Pons (tissue), 1 donor: ENCODE data around the gene LINGO1.
A peak's percentile ranks its signal among the peaks of the same experiment; 100 is the strongest.

Source experiments
- DNase-seq: peaks from one replicate; pipeline ENCODE4 v3.0.0-alpha.2; 2016; ENCODE audit warnings: low spot score

LINGO1 gene

GRCh38 chr15:77656294-77656693 lies 23.6 kb upstream of the LINGO1 start:
- no peak for DNase-seq

DNA sequence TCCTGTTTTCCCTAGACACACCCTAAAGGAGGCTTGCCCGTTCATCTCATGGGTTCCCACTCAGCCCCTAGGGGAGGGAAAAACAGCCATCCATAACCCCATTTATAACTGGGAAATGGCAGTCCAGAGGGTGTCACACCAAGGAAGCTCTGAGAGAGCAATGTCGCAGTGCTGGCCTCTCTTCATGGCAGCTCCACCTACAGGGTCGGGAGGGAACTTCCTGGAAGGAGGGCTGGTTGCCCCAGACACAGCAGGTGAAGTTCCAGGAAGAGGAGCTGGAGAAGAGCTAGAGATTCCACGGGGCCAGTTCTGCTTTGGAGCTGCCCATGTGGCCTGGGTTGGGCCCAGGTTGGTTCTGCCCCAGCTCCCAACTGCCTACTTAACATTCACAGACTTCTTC lies 22.3 kb upstream of the LINGO1 start:
- no peak for DNase-seq

GRCh38 chr15:77653832-77654480 lies 21.2 kb upstream of the LINGO1 start:
- DNase-seq = no peak

GRCh38 chr15:77650265-77650664 lies 17.6 kb upstream of the LINGO1 start:
- DNase-seq = no peak

DNA sequence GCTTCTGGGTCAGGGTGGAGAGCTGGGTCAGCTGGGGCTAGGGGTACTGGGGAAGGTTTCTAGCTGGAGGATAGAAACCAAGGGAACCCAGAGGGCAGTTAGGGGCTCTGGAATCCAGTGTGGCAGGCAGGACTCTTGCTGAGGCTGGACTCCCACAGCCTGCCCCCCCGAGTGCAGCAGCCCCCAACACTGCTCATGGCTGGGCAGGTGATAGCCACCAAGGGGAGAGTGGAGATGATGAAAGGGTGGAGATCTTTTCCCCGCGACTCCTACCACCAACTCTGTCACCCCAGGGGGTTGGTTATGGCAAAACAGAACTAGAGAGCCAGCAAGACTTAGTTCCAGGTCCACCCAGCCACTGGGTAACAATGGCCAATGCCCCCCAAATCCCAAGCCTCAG lies 16.9 kb upstream of the LINGO1 start:
- DNase-seq = no peak

DNA sequence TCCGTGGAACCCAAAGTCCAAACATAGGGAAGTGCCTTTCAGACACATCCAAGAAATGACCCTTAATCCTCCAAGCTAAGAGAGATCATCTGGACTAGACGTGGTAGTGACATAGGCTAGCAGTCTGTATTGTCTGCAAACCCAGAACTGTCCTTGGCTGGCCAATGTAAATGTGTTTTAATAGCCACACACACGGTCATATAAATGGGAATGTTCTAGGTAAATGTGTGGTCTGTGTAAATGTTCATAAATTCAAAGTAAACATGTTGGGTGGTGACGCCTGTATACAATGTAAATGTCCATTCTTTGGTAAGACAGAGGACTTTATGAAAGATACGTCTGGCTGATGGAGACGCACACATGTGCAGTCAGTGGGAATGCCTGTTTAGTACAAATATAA lies 16.3 kb upstream of the LINGO1 start:
- DNase-seq = no peak

DNA sequence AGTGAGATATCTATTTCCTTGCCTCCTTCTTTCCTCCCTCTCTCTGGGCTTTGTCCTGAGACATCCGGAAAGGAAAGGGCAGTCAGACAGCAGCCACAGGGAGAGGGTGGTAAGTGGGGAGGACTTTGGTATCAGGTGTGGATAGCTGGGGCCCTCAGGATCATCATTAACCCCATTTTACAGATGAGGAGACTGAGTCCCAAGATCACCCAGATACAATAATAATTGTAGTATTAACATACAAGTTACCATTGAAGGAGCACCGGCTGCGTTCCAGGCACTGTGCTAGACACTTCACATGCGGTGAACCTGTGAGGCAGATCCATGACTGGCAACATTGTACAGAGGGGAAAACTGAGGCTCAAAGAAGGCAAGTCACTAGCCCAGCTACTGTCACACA lies 15.2 kb upstream of the LINGO1 start:
- no peak for DNase-seq

DNA sequence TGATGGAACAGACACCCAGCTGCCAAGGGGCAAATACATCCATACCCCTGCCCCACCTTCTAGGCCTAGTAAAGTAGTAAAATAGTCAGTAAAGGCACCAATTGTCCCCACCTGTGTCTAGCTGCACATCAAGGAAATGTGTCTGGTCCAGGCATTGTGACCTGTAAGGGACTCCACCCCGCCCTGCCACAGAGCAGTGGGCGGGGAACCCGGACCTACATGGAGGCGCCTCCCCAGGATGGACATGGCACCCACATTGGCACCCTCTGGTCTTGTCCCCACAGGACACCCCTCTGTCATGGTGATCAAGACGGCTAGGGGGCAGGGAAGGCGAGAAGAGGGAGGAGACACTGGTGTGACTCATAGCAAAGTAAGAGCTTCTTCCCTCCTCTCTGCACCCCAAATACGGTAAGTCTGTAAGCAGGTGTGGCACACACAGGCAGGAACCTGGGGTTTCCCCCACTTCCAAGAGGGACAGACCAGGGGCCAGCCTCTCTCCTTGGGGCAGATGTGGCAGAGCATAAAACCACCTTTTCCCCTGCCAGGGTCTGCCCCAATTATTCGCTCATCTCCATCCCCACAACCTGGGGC lies 13.5 kb upstream of the LINGO1 start:
- no peak for DNase-seq

GRCh38 chr15:77645602-77646001 lies 12.9 kb upstream of the LINGO1 start:
- no peak for DNase-seq

DNA sequence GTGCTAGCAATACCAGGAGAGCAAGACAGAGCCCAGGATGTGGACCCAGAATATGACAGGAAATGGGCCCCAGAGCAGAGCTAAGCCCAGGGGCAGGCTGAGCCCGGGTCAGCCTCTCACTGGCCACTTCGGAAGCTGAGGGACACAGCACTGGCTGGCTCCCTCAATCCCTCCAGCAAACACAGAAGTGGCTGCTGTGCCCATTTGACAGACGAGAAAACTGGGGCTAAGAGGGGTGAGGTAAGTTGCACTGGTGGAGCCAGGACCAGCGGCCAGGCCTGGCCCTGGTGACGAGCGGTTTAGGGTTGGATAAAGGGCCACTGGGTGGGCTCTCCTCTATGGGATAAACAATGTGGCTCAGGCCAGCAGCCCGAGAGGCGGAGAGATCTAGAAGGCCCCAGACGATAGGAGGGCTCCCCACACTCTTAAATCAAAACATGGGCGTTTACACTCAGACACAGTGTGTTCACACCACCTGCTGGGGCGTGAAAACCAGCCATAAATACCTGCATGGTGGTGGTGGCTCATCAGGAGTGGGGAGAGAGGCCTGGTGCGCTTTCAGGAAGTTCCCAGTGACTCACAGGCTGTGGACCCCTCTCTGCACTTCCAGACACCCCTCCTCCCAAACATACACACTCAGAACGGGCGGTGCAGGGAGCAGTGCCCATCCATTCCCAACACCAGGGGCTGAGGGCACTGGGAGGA lies 12.0 kb upstream of the LINGO1 start:
- DNase-seq = no peak

DNA sequence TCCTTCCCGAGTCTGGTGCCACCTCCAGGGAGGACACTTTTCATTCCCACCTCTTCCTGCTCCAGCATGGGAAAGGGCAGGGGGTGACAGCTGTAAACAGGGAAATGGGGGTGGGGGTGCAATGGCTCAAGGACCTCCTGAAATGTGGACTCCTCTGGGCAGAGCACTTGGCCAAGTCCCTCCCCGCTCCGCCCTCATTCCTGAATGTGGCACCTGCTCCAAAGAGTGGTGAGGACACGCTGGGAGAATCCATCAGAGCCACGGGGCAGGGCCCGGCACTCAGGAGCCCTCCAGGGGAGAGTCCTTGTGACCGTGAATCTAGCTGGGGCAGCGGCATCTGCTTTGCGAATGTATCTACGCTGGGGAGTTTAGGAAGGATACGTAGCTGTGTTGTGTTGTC lies 11.1 kb upstream of the LINGO1 start:
- no peak for DNase-seq

DNA sequence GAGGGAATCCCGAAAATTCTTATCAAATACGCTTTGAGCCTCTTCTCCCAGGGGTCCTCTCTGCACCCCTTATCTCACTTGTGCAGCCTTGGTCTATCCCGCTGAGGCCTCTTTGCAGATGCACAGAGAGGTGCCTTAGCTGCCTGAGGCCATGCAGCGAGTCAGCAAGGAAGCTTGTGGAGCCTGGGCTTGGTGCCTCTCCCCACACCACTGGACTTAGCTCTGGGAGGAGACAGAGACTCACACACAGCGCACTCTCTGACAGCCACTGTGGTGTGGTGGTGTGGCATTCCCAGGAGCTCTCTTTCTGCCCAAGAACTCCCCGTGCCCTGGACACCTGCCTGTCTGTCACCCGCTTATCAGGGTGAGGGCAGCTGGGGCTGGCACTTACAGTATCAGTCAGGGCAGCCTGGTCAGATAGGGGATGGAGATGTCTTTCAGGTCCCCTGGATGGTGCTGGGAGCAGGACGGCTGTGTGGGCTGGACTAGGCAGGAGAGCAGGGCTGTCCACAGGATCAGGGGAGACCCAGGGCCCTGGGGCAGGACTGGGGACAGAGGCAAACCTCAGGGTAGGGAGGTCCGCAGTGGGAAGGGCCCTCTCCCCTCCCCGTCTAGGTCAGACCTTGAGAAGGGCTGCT lies 10.2 kb upstream of the LINGO1 start:
- no peak for DNase-seq

- DNase-seq = no peak
These were observed 9.3 kb upstream of the LINGO1 start for GRCh38 chr15:77641999-77642398.

DNA sequence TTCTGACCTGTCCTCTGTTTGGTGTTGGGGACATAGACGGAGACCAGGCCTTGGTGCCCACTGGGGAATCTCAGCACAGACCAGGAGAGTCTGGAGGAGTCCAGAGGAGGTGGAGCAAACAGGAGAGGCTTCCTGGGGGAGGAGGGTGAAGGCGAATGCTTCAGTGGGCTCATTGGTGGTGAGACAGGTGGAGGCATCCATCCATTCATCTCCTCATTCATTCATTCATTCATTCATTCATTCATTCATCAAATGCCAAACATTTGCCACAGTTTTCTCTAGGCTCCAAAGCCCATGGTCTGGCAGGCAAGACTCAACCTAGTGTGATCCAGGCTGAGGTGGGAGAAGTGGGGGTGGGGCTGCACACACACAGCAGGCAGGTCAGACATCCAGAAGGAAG lies 7.9 kb upstream of the LINGO1 start:
- DNase-seq = no peak

GRCh38 chr15:77639431-77639830 lies 6.7 kb upstream of the LINGO1 start:
- DNase-seq = no peak

DNA sequence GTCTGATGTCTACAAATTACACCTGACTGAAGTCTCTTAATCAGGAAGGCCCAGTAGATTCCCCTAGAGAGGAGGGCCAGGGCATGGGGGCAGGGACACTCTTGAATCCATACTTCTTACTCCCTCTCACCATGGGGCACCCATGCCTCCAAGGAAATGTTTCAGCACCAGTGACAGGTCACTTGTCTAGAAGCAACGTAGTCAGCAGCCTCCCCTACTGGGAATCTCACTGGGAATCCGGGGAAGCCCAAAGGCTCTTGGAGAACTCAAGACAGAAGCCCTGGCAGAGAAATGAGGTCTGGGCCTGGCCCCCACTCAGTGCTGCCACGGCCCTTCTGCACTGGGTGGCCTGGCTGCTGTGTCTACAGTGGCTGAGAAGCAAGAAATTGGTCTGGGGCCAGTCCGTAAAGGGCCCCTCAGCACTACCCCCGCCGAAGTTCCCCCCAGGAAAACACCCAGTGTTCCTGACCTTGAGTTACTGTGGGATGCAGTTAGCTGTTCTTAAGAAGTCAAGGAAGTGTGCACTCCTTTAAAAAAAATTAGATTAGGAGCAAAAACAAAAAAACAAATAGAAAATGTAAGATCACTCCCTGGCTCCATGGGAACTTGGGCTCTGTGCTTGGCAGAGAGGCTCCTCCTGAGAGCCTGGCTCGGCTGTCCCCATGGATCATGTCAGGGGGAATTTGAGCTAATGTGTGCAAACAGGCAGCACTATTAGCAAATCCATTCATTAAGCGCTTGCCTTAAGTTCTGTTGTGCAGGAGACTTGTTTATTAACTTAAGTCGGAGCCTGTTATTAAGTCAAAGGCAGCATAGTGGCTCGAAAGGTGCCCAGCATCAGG lies 5.4 kb upstream of the LINGO1 start:
- peak; percentile 19 for DNase-seq

DNA sequence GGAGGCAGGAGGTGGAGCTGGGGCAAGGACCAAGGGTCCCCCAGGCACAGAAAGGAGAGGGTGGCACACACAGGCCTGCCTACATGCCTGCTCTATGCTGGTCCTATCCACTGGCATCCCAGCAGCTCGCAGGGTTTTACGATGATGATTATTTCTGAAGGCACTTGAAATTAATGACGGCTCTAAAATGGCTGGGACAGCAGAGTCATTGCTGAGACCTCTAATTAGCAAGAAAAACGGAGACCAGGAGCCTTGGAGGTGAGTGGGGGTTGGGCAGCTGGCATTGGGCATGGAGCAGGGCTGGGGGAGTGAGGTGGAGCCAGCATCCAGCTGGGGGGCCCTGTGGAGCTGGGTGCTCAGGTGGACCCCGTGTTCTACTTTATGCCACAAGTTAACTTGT lies 3.5 kb upstream of the LINGO1 start:
- no peak for DNase-seq

GRCh38 chr15:77634266-77634962 lies 1.7 kb upstream of the LINGO1 start:
- DNase-seq = peak; percentile 49

DNA sequence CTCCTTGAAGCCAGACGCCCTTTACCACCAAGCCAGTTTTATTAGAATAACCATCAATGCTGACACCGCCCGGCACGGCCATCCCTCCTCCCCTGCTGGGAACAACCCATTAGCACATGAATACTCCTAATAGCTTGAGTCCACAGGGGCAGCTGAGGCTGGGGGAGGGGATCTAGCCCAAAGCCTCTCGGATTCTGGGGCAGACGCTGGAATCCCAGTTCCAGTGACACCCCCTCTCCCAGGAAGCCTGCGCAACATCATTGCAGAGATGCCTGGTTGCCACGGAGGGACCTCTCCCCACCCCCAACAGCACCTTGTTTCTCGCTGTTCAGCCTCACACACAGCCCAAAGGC lies 1.2 kb upstream of the LINGO1 start:
- no peak for DNase-seq

DNA sequence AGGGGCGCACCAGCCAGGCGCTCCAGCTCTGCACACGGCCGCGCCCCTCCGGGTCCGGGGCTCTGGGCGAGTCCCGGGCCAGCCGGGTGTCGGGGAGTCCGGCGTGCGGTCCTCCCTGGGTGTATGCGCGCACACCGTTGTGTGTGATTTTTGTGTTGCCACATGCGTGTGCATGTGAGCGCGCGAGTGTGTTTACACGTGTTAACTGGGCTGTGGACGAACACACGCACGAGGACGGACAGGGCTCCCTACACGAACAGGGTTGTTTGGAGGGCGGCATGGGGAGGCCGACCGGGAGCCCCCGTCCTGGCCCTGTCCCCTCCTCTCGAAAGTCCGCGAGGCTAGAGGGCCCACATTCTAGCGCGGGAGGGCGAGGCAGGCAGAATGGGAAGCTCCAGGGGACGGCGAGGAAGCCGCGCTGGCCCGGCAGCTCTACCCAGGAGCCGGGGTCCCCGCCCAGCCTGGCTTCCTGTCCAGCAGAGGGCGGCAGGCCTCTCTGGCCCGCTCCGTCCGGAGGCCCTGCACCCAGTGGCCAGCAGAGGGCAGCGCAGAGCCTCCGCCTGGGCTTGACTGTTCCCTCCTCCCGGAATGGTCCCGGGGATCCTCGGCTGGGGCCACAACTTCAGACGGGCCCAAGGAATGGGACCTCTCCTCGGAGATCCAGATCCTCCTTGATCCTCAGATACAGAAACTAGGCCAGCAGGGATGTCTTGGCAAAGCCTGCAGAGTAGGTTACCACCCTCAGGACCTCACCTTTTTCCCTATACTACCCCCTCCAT lies 611 bp upstream of the LINGO1 start:
- DNase-seq = peak; percentile 83
